ENCODE measurements around the gene USP31. TPM values are rescaled to one million over a fixed set of nuclear protein-coding genes. Genes with fewer than 3 reads are reported as not detected.

The USP31 gene
- total and polyA plus RNA-seq, 10 donors, result 0.52 to 9.0 (median 5.5) TPM

GRCh38 chr16:23092801-23093117 lies 56.5 kb downstream of the USP31 start:
- no peak overlapping the region for H3K27ac ChIP-seq
- WGBS, 5 donors, result 87 to 100% (median 97%) methylated on average over 1 of the region's 1 CpG
- H3K36me3 ChIP-seq, result peaks cover 0 to 59% (median 4%) of the 10 kb centered on the region in 6 donors
- TF ChIP-seq POLR2A (IDR thresholded peaks at IDR 0.05) (no peak), POLR2AphosphoS5 (IDR thresholded peaks at IDR 0.05) (no peak)
- TF ChIP-seq, protein P1, sequence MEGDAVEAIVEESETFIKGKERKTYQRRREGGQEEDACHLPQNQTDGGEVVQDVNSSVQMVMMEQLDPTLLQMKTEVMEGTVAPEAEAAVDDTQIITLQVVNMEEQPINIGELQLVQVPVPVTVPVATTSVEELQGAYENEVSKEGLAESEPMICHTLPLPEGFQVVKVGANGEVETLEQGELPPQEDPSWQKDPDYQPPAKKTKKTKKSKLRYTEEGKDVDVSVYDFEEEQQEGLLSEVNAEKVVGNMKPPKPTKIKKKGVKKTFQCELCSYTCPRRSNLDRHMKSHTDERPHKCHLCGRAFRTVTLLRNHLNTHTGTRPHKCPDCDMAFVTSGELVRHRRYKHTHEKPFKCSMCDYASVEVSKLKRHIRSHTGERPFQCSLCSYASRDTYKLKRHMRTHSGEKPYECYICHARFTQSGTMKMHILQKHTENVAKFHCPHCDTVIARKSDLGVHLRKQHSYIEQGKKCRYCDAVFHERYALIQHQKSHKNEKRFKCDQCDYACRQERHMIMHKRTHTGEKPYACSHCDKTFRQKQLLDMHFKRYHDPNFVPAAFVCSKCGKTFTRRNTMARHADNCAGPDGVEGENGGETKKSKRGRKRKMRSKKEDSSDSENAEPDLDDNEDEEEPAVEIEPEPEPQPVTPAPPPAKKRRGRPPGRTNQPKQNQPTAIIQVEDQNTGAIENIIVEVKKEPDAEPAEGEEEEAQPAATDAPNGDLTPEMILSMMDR (IDR thresholded peaks at IDR 0.05 in 8 of 11, conservative IDR thresholded peaks at IDR 0.05 in 3 of 11), result no peak
- DNase-seq, result no peak
- peaks cover 0 to 4% (median 0%) of the 10 kb centered on the region in 6 donors for H3K4me1 ChIP-seq
- H3K4me3 ChIP-seq, result no peak overlapping the region
- no peaks in the 10 kb centered on the region for H3K9me3 ChIP-seq
- intact Hi-C loops (cut with DNase I; ENCODE audit: low total_unique reads), result no loop called here
- H3K27me3 ChIP-seq (replicated peaks in 1 of 7), result no peaks in the 10 kb centered on the region

- H3K4me1 ChIP-seq, result peaks cover 0 to 4% (median 0%) of the 10 kb centered on the region in 6 donors
- 91 to 95% (median 94%) methylated on average over 4 of the region's 4 CpGs for WGBS, 5 donors
These were observed 57.0 kb downstream of the USP31 start for GRCh38 chr16:23092072-23092800.

GRCh38 chr16:23089111-23089510 lies 60.1 kb downstream of the USP31 start:
- Histone ChIP-seq H3K27ac (no peak overlapping the region), H3K4me3 (no peak overlapping the region), H3K9me3 (no peaks in the 10 kb centered on the region), H3K4me1 (no peaks in the 10 kb centered on the region), H3K36me3 (peaks cover 0 to 78% (median 2%) of the 10 kb centered on the region in 6 donors), H3K27me3 (replicated peaks in 1 of 7) (no peaks in the 10 kb centered on the region)
- TF ChIP-seq POLR2A (IDR thresholded peaks at IDR 0.05) (no peak), POLR2AphosphoS5 (IDR thresholded peaks at IDR 0.05) (no peak)
- TF ChIP-seq, protein P1 (IDR thresholded peaks at IDR 0.05 in 8 of 11, conservative IDR thresholded peaks at IDR 0.05 in 3 of 11), result no peak
- intact Hi-C loops (cut with DNase I; ENCODE audit: low total_unique reads), result no loop called here
- no peak for DNase-seq
- WGBS, 5 donors, result 90 to 95% (median 95%) methylated on average over 8 of the region's 8 CpGs

More at GRCh38 chr16:23092072-23092800, 57.0 kb downstream of the USP31 start:
- H3K36me3 ChIP-seq, result peaks cover 0 to 64% (median 4%) of the 10 kb centered on the region in 6 donors
- no peak overlapping the region for H3K27ac ChIP-seq
- H3K9me3 ChIP-seq, result no peaks in the 10 kb centered on the region
- H3K4me3 ChIP-seq, result no peak overlapping the region
- no peak for TF ChIP-seq POLR2A (IDR thresholded peaks at IDR 0.05)
- no peaks in the 10 kb centered on the region for H3K27me3 ChIP-seq (replicated peaks in 1 of 7)
- DNase-seq, result no peak
- intact Hi-C loops (cut with DNase I; ENCODE audit: low total_unique reads), result no loop called here

DNA sequence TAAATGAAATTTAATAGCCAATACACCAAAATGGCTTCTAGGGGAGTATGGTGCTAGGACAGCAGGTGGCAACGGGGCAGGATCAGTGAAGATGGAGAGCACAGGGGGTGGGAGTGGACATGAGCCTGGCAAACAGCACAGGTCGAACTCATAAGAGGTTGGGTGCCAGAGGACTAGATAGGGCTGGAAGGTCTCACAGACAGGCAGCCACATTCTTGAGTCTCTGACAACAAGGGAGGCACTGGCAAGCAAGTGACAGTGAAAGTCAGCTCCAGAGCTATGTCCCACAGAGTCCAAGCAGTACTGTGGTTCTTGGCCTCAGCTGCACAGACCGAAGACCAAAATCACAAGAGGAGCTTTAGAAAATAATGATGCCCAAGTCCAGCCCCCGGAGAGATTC lies 61.2 kb downstream of the USP31 start:
- Histone ChIP-seq H3K4me3 (no peak overlapping the region), H3K36me3 (peaks cover 0 to 72% (median 0%) of the 10 kb centered on the region in 6 donors), H3K27ac (no peak overlapping the region), H3K9me3 (no peaks in the 10 kb centered on the region), H3K4me1 (no peaks in the 10 kb centered on the region), H3K27me3 (replicated peaks in 1 of 7) (no peaks in the 10 kb centered on the region)
- TF ChIP-seq POLR2AphosphoS5 (IDR thresholded peaks at IDR 0.05), result no peak
- no peak for DNase-seq
- 85 to 96% (median 92%) methylated on average over 4 of the region's 4 CpGs for WGBS, 5 donors
- intact Hi-C loops (cut with DNase I; ENCODE audit: low total_unique reads), result no loop called here

DNA sequence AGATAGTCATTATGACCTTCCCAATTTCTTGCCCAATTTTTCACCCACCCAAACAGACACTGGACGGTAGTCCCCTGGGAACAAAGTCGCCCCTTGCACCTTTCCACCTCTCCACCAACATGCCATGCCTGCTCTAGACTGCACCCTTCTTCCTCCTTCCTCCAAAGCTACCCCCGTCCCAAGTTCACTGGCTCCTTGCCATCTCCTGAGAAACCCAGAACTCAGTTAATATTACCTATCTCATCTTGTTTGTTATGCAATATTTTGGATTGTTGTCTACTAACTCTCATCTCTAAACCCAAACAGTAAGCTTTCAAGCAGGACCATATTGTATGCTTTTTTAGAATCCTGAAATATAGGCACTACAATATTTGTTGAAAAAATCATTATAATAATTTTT lies 63.3 kb downstream of the USP31 start:
- 73 to 90% (median 81%) methylated on average over 3 of the region's 3 CpGs for WGBS, 5 donors
- H3K9me3 ChIP-seq, result no peaks in the 10 kb centered on the region
- TF ChIP-seq POLR2AphosphoS5 (IDR thresholded peaks at IDR 0.05) (no peak), POLR2A (IDR thresholded peaks at IDR 0.05) (no peak)
- TF ChIP-seq, protein P1 (IDR thresholded peaks at IDR 0.05 in 8 of 11, conservative IDR thresholded peaks at IDR 0.05 in 3 of 11), result no peak
- intact Hi-C loops (cut with DNase I; ENCODE audit: low total_unique reads), result no loop called here
- no peak overlapping the region for H3K27ac ChIP-seq
- H3K27me3 ChIP-seq (replicated peaks in 1 of 7), result no peaks in the 10 kb centered on the region
- no peak for DNase-seq
- H3K4me1 ChIP-seq, result no peaks in the 10 kb centered on the region
- H3K4me3 ChIP-seq, result no peak overlapping the region
- peaks cover 0 to 80% (median 2%) of the 10 kb centered on the region in 6 donors for H3K36me3 ChIP-seq
